GM18861 (cell line): ENCODE measurements around the gene QKI.

ENCODE experiments used
- ATAC-seq: cut with Tn5 transposase; IDR thresholded peaks from one replicate; pipeline ENCODE4 v1.9.1; 2021; ENCODE audit not compliant: unreplicated experiment

The QKI gene

DNA sequence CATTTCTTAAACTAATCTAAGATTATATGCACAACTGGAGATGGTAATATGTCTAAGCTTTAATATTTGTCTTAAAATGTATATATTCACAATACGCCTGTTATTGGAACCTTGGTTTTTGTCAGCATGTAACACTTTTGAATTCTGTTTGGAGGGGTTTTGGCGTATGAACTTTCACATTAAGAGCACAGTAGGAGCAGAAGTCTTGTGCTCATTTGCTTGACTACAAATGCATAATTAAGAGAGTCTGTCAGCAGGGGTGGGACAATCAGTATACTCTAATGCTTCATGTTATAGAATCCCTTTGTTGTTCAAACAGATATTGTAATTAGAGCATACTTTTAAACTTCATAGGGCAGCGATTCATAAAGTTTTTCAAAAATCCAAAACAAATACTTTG is 112.8 kb downstream of the QKI start:
- no peak for ATAC-seq

DNA sequence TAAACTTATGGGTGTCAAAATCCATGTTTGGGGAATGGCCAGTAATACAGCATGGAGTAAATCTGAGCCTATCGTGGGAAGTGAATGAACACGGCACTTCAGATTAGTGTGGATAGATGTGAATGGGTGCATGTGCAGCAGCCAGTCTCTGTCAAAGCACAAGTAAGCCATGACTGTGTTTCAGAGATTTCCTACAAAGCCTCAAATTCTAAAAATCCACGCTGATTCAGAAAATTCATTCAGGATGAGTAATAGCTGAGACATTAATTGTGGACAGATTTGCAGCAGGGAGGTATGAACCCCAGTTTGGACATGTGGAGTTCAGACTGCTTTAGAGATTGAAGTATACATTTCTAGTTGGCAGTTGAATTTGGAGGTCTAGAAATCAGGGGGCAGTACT is 115.1 kb downstream of the QKI start:
- no peak for ATAC-seq

DNA sequence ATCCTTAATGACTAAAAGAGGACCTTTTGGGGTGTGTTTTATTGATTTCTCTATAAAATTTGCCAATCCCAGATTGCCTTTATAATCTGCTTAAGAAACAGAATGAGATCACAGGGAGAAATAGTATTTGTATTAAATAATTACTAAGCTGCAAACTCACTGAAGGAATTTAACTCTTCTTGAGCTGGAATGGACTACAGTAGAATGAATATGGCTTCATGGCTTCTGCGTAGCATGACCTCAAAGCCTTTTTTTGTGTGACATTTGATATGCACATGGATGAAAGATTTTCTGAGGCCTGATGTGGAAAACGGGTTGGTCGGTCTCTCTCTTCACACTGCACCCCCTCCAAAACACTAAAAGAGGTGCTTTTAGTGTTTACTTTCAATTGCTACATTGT is 115.9 kb downstream of the QKI start:
- ATAC-seq: no peak

DNA sequence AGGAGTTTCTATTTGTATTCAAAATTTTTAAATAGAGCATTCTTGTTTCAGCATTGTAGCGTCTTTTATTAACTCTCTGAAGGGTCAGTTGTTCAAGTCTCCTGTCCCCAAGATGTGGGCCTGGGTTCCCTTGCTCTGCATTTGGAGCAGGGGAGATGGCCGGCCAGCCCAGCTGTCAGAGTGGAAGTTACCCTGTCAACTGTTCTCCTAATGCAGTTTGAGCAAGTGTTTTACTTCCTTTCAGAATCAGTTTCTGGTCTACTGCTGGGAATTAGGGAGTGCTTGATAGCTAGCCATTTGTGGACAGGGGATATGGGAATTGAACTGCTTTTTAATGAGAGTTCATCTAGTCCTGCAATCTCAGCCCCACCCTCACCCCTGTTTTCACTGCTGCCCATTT is 116.6 kb downstream of the QKI start:
- ATAC-seq: no peak

DNA sequence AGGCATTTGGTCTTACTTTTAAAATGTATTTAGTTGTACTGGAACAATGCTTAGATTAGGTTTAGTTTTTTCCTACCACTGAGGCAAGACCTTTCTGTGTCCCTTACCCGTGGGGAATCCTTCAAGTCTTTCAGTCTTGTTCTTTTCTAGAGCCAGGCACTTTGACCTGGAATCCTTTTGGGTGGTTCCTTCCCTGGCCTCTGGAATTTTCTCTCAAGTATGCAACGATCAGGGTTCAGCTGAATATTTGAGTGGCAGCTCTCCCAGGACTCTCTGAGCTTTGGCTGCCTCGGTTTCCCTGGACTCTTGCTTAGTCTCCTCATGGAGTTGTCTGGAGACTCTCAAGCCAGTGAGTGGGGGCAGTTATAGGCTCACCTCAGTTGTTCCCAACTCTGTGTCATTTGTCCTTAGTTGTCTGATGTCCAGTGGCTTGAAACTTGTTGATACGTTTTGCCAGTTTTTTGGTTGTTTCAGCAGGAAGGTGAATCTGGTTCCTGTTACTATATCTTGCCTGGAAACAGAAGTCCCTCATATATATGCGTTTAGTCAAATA is 118.1 kb downstream of the QKI start:
- no peak for ATAC-seq

DNA sequence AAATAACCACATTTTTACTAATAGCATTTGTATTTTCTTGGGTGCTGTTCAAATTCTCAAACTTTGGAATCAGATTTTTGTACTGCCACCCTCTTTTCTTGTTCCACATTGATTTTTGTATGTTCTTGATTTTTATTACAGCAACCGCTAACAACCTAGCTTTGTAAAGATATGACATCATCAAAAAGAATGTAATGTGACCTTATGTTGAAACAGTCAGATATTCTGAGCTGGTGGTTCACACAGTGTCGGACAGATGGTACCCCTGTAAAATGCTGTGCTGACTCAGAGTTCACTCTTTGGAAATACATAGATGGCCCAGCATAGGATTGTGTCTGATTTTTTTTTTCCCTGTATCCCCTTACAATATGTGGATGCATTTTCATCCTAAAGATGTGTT is 118.9 kb downstream of the QKI start:
- no peak for ATAC-seq

DNA sequence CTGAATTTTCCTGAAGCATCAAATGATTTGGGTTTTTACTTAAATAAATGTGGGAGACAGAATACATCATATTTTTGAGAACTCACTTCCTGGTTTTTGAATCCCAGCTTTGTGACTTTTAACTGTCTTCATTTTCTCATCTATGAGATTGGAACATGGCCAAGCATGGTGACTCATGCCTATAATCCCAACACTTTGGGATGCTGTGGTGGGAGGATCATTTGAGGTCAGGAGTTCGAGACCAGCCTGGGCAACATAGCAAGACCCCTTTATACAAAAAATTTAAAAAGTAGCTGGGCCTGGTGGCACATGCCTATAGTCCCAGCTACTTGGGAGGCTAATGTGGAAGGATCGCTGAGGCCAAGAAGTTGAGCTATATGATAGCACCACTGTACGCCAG is 122.3 kb downstream of the QKI start:
- no peak for ATAC-seq

DNA sequence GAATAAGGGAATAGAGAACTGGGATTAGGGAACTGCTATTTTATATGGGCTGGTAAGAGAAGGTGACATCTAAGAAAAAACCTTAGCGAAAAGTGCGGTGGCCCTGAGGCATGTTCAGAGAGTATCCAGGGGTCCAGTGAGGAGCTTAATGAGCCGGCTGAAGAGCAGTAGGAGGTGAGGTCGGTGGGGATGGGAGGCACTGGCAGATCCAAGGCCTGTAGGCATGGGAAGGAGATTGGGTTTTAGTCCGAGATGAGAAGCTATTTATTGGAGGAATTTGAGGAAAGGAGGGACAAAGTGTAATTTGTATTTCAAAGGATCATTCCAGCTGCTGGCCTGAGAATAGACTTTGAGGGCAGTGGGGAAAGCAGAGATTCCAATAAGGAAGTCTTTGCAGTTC is 123.8 kb downstream of the QKI start:
- ATAC-seq: no peak

DNA sequence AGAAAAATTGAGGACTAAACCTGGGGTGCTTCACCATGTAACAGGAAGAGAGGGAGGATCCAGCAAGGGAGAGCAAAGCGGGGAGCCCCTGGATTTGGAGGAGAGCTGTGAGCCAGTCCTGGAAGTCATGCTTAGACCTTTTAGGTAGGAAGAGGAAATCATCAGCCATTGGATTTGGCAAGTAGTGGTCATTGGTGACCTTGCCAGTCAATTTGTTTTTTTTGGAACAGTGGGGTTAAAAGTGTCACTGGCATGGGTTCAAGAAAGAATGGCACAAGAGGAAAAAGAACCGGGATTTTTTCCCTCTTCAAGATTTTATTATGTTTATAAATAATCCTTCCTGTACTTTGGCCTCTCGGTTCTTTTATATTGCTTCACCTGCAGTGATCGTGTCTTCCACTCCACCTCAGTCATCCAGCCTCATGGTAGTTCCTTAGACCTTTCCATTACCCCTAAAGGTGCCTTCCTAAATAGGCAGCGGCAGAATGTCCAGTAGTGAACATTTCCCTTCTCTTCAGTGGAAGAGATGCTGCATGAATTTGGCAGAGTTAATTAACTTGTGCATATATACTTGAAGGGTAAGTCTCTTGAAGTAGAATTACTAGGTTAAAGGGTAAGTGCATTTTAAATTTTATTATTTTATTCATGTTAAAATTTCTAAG is 124.7 kb downstream of the QKI start:
- ATAC-seq: no peak

DNA sequence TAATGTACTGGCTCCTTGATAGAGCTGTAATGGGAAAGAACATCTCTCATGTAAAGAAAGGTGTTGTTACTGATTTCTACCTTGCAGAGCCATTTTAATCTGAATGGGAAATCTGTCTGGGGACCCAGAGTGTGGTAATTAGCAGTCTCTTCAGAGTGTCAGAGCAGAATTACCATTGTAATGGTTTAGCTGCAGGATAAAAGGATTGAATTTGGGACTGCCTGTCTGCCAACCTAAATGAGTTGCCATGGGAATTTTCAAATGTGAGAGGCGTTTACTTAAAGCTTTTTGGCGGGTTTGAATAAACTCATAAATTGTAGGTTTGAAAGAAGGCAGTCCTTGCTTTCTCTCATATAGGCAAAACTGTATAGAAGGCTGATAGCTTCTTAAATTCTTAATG is 128.8 kb downstream of the QKI start:
- no peak for ATAC-seq

DNA sequence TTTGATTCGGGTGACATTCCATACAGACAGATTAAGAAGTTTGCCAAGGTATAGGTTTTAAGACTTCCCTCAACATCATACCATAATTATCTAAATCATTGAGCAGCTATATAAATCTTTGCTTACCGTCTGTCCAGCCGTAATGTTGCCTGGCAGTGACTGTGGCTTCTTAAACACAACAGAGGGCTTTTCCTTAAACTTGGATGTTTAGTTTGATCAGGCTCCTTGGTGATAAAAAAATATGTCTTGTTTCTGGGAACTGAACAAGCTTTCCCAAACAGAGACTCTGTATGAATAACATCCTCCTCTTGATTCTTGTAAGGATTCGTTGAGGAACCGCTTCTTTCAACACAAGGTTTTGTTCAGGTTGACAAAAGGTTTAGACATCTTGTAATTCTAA is 130.9 kb downstream of the QKI start:
- no peak for ATAC-seq

DNA sequence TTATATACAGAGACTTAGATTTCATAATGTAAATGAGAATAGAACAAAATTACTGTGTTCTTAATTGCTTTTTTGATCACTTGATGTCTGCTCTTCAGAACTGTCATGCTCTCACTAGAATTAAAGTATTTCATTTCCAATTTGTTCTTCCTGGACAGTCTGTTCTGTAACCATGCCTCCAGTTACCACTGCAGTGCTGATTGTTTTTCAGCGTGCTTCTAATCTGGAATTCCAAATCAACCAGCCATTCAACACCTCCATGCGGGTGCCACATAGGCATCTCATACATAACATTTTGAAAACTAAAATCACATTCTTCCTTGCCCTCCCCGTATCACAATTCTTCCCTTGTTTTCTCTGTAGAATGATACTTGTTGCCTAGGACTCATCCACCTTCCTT is 132.8 kb downstream of the QKI start:
- ATAC-seq: no peak

DNA sequence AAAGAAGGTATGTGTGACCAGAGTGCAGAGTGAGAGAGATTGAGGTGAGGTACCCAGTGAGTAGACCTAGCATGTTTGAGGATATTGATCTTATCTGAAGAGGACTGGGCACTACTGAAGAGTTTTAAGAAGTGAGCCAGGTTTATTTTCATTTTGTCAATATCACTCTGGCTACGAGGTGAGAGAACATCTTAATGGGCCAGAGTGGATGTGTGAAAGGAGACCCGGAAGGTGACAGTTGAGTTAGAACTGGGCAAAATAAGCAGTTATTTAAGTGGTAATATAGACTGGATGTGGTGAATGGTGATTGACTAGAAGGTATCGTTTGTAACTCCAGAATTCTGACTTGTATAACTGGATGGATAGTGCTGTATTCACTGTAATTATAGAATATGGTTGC is 134.1 kb downstream of the QKI start:
- no peak for ATAC-seq

DNA sequence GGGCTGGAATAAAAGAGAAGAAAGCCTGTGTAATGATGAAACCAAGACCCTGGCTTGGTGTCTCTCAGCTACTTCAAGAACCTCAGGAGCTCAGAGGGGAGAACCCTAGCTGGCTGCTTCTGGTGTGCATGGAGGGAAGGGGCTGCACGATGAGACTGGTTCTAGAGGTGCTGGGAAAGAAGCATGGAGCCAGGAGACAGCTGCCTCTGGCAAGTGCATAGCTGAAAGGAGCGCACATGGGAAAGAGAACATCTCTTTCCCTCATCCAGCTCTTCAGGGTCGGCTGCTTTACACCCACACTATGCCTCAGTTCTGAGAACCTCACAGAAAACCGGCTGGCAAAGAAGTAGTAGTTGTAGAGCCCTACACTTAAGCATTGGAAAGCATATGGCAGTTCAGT is 139.5 kb downstream of the QKI start:
- no peak for ATAC-seq

DNA sequence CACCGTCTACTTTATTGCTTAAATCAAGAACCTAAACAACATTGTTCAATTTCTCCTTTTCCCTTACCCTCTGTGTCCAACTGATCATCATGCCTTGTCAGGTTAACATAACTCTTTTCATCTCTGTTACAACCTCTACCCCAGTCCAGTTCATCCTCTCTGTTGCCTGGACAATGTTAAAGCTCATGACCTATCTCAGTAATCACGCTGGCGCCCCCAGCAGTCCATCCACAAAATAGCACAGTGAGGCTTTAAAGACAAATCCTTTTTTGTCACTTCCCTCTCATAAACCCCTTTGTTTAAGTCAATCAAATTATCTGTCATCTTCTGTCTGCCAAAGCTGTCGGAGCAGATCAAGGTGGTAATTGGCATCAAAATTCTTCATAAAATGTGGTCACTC is 140.1 kb downstream of the QKI start:
- peak; percentile 78 for ATAC-seq

DNA sequence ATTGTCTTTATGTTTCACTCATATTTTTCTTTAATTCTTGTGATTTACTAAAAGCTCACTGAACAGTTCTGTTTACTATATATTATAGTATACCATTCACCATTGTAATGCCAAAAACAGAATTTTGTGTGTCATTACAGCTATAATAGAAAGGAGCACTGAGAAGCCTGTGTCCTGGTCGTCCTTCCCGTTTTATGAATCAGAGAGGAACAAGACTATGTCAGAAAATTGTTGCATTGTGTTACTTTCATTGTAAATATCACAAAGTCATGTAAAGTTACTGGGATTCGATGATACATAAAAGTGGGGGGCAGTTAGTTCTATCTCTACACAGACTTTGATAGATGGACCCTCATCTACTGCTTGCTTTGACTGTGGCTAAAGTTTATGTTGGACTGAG is 145.1 kb downstream of the QKI start:
- no peak for ATAC-seq

DNA sequence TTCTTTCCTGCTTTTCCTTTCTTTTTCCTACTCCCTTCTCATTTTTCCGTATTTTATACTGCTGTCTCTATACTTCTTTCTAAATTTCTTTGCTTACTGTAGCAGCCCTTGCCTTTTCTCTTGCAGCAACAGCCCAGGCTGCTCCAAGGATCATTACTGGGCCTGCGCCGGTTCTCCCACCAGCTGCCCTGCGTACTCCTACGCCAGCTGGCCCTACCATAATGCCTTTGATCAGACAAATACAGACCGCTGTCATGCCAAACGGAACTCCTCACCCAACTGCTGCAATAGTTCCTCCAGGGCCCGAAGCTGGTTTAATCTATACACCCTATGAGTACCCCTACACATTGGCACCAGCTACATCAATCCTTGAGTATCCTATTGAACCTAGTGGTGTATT is 148.8 kb downstream of the QKI start:
- no peak for ATAC-seq

DNA sequence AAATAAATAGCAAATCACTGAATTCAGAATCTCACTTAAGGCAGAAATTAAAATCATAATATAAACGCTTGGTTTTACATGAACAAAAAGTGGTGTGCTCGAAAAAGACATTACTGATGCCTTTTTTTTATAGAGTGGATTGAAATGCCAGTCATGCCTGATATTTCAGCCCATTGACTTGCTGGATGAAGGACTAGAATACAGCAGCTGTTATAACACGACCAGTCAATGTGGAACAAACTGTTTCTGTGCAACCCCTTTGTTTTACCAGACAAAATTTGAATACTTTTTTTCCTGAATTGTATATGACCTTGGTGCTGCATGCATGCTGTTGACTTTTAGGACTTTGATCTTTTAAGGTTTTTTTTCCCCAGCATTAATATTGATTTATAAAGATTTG is 150.0 kb downstream of the QKI start:
- ATAC-seq: no peak

DNA sequence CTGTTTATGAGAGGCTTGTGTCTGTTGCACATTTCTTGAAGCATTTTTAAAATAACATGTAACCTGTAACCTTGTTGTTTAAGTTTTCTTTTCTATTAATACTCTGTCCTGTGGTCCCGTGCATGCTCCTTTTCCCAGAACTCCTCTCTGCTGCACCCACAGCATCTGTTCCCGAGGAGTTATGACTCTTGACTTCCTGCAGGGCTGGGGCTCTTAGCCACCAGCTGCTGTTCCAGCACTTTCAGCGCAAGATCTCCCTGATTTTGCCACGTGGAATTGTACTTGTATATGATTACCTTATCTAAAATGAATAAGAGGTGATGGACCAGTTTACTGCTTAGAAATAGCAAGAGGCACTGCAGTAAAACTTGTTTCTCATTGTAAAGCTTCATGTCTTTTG is 150.6 kb downstream of the QKI start:
- ATAC-seq: no peak

DNA sequence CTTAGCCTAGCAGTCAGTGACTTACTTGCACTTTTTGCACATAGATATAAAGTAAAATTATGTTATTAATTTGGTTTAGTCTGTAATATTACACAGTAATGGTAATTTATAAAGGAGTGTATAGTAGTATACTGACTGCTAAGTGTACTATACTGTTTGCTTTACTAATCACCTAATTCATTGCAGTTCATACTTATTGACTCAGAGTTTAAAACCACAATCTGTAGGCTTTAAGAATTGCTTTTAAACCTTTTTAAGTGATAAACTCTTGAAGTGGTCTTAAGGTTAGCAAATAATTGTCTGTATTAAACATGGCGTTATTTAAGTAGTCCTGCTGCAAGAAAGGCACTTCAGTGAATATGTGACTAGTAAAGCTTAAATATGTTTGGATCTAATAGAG is 151.5 kb downstream of the QKI start:
- ATAC-seq: no peak

DNA sequence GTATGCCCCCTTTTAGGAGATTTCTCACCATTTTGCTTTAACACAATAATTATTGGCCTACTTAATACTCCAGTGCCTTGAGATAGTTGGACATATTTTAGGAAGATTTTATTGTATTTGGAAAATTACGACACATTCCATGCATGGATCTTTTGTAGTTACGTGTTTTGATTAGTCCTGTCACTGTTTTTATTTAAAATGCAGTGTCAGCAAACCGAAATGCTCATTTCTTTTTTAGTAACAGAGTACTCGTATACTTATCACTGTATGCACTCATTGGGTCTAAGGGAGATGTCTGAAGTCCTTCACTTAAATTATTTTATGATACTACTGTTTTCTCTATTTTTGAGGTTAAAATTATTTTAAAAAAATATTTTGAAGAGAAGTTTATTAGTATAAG is 153.8 kb downstream of the QKI start:
- ATAC-seq: no peak

DNA sequence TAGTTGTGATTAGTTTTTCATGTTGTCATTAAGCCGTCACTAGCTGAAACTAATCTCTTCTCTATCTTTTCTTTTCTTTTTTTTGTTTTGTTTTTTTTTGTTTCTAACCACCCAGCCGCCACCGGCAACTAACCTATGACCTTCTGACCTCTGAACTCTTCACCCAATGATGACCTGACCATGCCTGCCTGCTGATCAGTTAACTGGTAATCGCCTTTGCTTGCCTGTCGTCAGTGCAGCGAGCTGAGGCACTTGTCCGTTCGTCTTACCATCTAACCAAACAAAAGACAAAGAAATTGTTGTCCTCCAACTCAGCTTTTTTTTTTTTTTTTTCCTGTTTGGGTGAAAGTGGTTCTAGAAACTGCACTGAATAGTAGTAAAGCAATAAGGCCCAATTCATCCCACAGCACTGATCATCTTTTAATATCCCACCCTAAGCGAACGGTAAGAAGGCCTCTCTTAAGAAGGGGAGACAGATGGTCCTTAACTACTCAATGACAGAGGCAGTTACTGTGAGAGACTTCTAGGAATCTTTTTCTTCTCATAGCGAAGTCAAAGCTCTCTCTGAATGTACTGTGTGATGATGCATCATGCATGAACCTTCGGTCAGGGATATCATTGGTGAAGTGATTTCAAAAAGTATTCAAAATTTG is 156.2 kb downstream of the QKI start:
- no peak for ATAC-seq

DNA sequence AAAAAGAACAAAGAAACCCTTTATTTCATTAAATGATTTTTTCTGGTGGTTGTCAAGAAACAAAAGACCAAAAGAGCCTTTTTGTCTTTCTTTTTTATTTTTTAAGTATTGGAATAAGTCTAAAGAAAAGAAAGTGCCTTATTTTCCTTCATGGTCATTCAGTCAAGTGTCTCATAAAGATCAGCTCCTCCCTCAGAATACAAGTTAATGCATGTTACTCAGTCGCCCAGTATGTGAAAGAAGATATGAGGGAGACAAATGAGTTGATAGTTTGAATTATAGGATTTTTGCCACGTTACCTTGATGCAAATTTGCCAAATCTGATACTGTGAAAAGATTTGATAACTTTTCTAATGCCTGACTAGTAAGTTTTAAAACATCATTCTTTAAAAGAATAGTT is 157.2 kb downstream of the QKI start:
- no peak for ATAC-seq
